ENCODE results near the gene EXOC3.

Gene EXOC3

GRCh38 chr5:516338-516925 lies 73.5 kb downstream of the EXOC3 start:
- in situ Hi-C loops (cut with MboI; ENCODE audit: low pct_unique_long_range_greater_than_20kb, low sequenced_read_pairs, unreplicated experiment): no loop called here
- DNase-seq (ENCODE audit: low spot score): no peak
- no peak for TF ChIP-seq CTCF (IDR thresholded peaks at IDR 0.05; ENCODE audit: extremely low read depth, insufficient read depth, missing control alignments)
